GM12878 (cell line): Measurements from ENCODE around the gene LRRC2. TPM values are rescaled to one million over a fixed set of nuclear protein-coding genes. Genes with fewer than 3 reads are reported as not detected.

ENCODE experiments used
- ATAC-seq: fragments of 200-7000 bp; cut with Tn5 transposase; 3 replicates; pipeline ENCODE4 v1.9.1; 2020; ENCODE audit warnings: mild to moderate bottlenecking, moderate library complexity
- BruUV-seq: library from RNA; stranded (reverse); fragments of 400-500 nt; replicated peaks from 2 replicates; lab custom pipeline; 2021; lab: Mats Ljungman, UMichigan
- CTCF ChIA-PET: fragments of 300-600 bp; sonication (Branson Sonifier 250); formaldehyde crosslinking; extraction: SDS; loops from one replicate; lab custom pipeline; 2021; ENCODE audit warnings: inconsistent platforms; lab: Yijun Ruan, JAX
- POLR2A ChIA-PET: fragments of 350-600 bp; formaldehyde crosslinking; extraction: SDS; loops from one replicate; lab custom pipeline; 2021; ENCODE audit warnings: inconsistent platforms; lab: Charles Lee
- RAD21 ChIA-PET: fragments of 300-600 bp; sonication (Branson Sonifier 250); formaldehyde crosslinking; loops from one replicate; lab custom pipeline; 2023; ENCODE audit warnings: antibody characterized with exemption; ENCODE audit not compliant: unreplicated experiment; lab: Charles Lee
- SMC1A ChIA-PET: fragments of 300-600 bp; sonication (Branson Sonifier 250); formaldehyde crosslinking; loops from one replicate; lab custom pipeline; 2023; ENCODE audit not compliant: unreplicated experiment, uncharacterized antibody; lab: Charles Lee
- DNase-seq: peaks from one replicate; pipeline ENCODE4 v3.0.0-alpha.2; 2011; ENCODE audit warnings: low read depth, low spot score
- FAIRE-seq: peaks from 3 replicates; lab custom pipeline; 2011; peaks lifted over from hg19 to GRCh38; lab: Jason Lieb, UNC
- H2AFZ ChIP-seq: 2 replicates; pipeline ENCODE4 v1.6.0; 2011; ENCODE audit warnings: low read depth, low read length, control low read depth; ENCODE audit not compliant: control insufficient read depth
- H3K27ac ChIP-seq: 2 replicates; pipeline ENCODE4 v1.5.1; 2011; ENCODE audit warnings: control low read depth; ENCODE audit not compliant: control insufficient read depth, insufficient read depth
- H3K27me3 ChIP-seq, 2 experiments: replicated peaks in 1 of 2; 2 replicates each; pipeline versions ENCODE4 v1.6.0 to v1.6.1; 2011; ENCODE audit warnings: low read length in 1 of 2; ENCODE audit not compliant: control insufficient read depth in 2 of 2, insufficient read depth in 2 of 2
- H3K36me3 ChIP-seq, 2 experiments: 2 replicates each; pipeline ENCODE4 v1.5.1; 2011; ENCODE audit warnings: low read length in 1 of 2; ENCODE audit not compliant: control insufficient read depth in 2 of 2, insufficient read depth in 2 of 2
- H3K4me1 ChIP-seq: 2 replicates; pipeline ENCODE4 v1.6.1; 2011; ENCODE audit warnings: mild to moderate bottlenecking, low read length, moderate library complexity, mixed read lengths; ENCODE audit not compliant: control insufficient read depth, insufficient read depth
- H3K4me2 ChIP-seq: 2 replicates; pipeline ENCODE4 v1.6.0; 2011; ENCODE audit warnings: control low read depth; ENCODE audit not compliant: control insufficient read depth, insufficient read depth
- H3K4me3 ChIP-seq: fragments of 200-600 bp; sonication (generic); 2 replicates; pipeline ENCODE4 v1.5.1; 2016
- H3K79me2 ChIP-seq: 2 replicates; pipeline ENCODE4 v1.6.0; 2011; ENCODE audit warnings: low read length; ENCODE audit not compliant: control insufficient read depth, insufficient read depth
- H3K9ac ChIP-seq: 2 replicates; pipeline ENCODE4 v1.8.0; 2011; ENCODE audit warnings: low read length, control low read depth, mixed read lengths; ENCODE audit not compliant: control insufficient read depth, insufficient read depth
- H3K9me3 ChIP-seq: replicated peaks from 3 replicates; pipeline ENCODE4 v1.5.1; 2011; ENCODE audit warnings: mild to moderate bottlenecking, low read length; ENCODE audit not compliant: control insufficient read depth, insufficient read depth
- H4K20me1 ChIP-seq: 2 replicates; pipeline ENCODE4 v1.6.0; 2011; ENCODE audit not compliant: control insufficient read depth, insufficient read depth
- ASH2L ChIP-seq: fragments of 300-600, 200-600 bp; sonication (generic); IDR thresholded peaks from 2 replicates; pipeline ENCODE4 v1.6.1; 2017; ENCODE audit warnings: low read depth, mild to moderate bottlenecking, borderline replicate concordance
- BHLHE40 ChIP-seq, 2 experiments: fragments of 450-650 bp in 1 of 2; IDR thresholded peaks; 2 replicates each; pipeline ENCODE4 v1.6.1; 2011 to 2017; ENCODE audit warnings: low read depth in 2 of 2, borderline replicate concordance in 1 of 2, improper control_type of control experiment in 1 of 2, low read length in 1 of 2, mild to moderate bottlenecking in 1 of 2
- BMI1 ChIP-seq: fragments of 450-650 bp; IDR thresholded peaks from 2 replicates; pipeline ENCODE4 v1.6.1; 2016; ENCODE audit warnings: mild to moderate bottlenecking, moderate library complexity, borderline replicate concordance
- CEBPB ChIP-seq, 2 experiments: fragments of 150-350 bp in 1 of 2; IDR thresholded peaks; 2 replicates each; pipeline ENCODE4 v1.6.1; 2012 to 2014; ENCODE audit warnings: low read depth in 2 of 2, low read length in 2 of 2, borderline replicate concordance in 1 of 2, inconsistent platforms in 1 of 2
- CTCF ChIP-seq, 3 experiments: IDR thresholded peaks in 2 of 3; conservative IDR thresholded peaks in 1 of 3; 2 replicates each; pipeline ENCODE4 v1.5.1; 2011; ENCODE audit warnings: low read depth in 3 of 3, low read length in 3 of 3, mild to moderate bottlenecking in 3 of 3, control low read depth in 2 of 3, moderate library complexity in 2 of 3, inconsistent platforms in 1 of 3, mixed read lengths in 1 of 3; ENCODE audit not compliant: control insufficient read depth in 2 of 3, insufficient read depth in 1 of 3; ENCODE audit errors: extremely low read depth in 1 of 3
- E2F8 ChIP-seq: fragments of 450-650 bp; IDR thresholded peaks from 2 replicates; pipeline ENCODE4 v1.6.1; 2018; ENCODE audit warnings: mild to moderate bottlenecking, low read depth, moderate library complexity; ENCODE audit not compliant: partially characterized antibody
- E4F1 ChIP-seq: fragments of 450-650 bp; IDR thresholded peaks from 2 replicates; pipeline ENCODE4 v1.6.1; 2018; ENCODE audit warnings: borderline replicate concordance, mild to moderate bottlenecking; ENCODE audit not compliant: partially characterized antibody
- KLF5 ChIP-seq: fragments of 450-650 bp; IDR thresholded peaks from 2 replicates; pipeline ENCODE4 v1.6.1; 2014; ENCODE audit warnings: mild to moderate bottlenecking; ENCODE audit not compliant: partially characterized antibody
- MXI1 ChIP-seq: fragments of 150-350 bp; IDR thresholded peaks from 2 replicates; pipeline ENCODE4 v1.6.1; 2011; ENCODE audit warnings: low read depth, mild to moderate bottlenecking, inconsistent platforms, low read length, improper control_type of control experiment
- SPI1 ChIP-seq: IDR thresholded peaks from 2 replicates; pipeline ENCODE4 v1.6.1; 2011; ENCODE audit warnings: low read depth, mild to moderate bottlenecking, low read length, moderate library complexity, borderline replicate concordance; ENCODE audit not compliant: insufficient read depth
- ZNF687 ChIP-seq: fragments of 450-650 bp; IDR thresholded peaks from 2 replicates; pipeline ENCODE4 v1.6.1; 2017; ENCODE audit warnings: mild to moderate bottlenecking, moderate library complexity
- WGBS: methylation state at CpG from one replicate; pipeline ENCODE4 v1.1.6; 2016; ENCODE audit warnings: low lambda C conversion rate; ENCODE audit not compliant: insufficient replicate concordance, insufficient coverage; ENCODE audit errors: missing lambda C conversion rate; 5-methylcytosine and 5-hydroxymethylcytosine counted together
- in situ Hi-C: fragments of 300-500 bp; cut with MboI; formaldehyde crosslinking; loops from 9 replicates; pipeline ENCODE4 v1.14.3; 2018; ENCODE audit warnings: mixed read lengths
- intact Hi-C: fragments of 100-400 bp; cut with micrococcal nuclease; formaldehyde crosslinking; loops from one replicate; pipeline ENCODE4 v1.14.2; 2022; ENCODE audit not compliant: unreplicated experiment
- polyA plus RNA-seq, 11 experiments: library from polyadenylated mRNA; depleted of rRNA in 4 of 11; unstranded in 6 of 11; stranded (reverse) in 5 of 11; fragments of >200 nt; fragmentation: Nextera tagmentation in 4 of 11; fragmentation: Illumina TruSeq in 1 of 11; extraction: Ambion mirVana in 4 of 11; extraction: Trizol in 1 of 11; gene quantifications; 1 replicate in 1 of 11; 2 replicates in 10 of 11; pipeline versions ENCODE4 v1.2.1 to v1.2.3, GENCODE V29; 2011 to 2016; ENCODE audit warnings: inconsistent platforms in 2 of 11, missing spikeins in 2 of 11, low read depth in 1 of 11
- total RNA-seq, 4 experiments: library from RNA; depleted of rRNA in 3 of 4; stranded (reverse); fragments of >200 nt in 3 of 4; fragmentation: Illumina TruSeq in 1 of 4; extraction: Trizol in 1 of 4; gene quantifications; 2 replicates each; pipeline versions ENCODE4 v1.2.1 to v1.2.3, GENCODE V29; 2013 to 2021

The LRRC2 gene
- total and polyA plus RNA-seq, 10 of the 15 experiments (the other 5 are each of a cell fraction or from before 2014, with no cell fraction given), result not detected

GRCh38 chr3:46485779-46486175 is 80.3 kb downstream of the LRRC2 start:
- Histone ChIP-seq H3K4me2 (no peak overlapping the region), H3K9me3 (no peaks in the 10 kb centered on the region), H3K4me3 (no peak overlapping the region), H3K79me2 (no peaks in the 10 kb centered on the region), H3K9ac (no peak overlapping the region), H3K27me3 (peaks cover 2 to 4% of the 10 kb centered on the region in 2 experiments), H3K4me1 (peaks cover 5% of the 10 kb centered on the region), H3K27ac (no peak overlapping the region), H2AFZ (no peak overlapping the region), H4K20me1 (no peaks in the 10 kb centered on the region), H3K36me3 (no peaks in the 10 kb centered on the region)
- CTCF ChIA-PET, result interaction anchor here (0.8 to 11.0 kb wide), 3 partner anchors 73 to 185 kb away, joined by 3 to 207 read pairs (median 3); no protein-coding TSS in a partner anchor
- WGBS, result 24% methylated on average over 4 of the region's 4 CpGs
- no TSS peak for BruUV-seq
- SMC1A ChIA-PET, result no interaction called here
- POLR2A ChIA-PET, result no interaction called here
- DNase-seq (no peak), ATAC-seq (no peak), FAIRE-seq (no peak)
- intact Hi-C loops (no loop called here), in situ Hi-C loops (loop anchor here (5.0 kb wide), 2 partner anchors 72 to 142 kb away; no protein-coding TSS in a partner anchor)
- RAD21 ChIA-PET, result no interaction called here
- TF ChIP-seq BHLHE40 (IDR thresholded peaks at IDR 0.05; ENCODE audit: borderline replicate concordance in 1 of 2, low read depth in 2 of 2, low read length in 1 of 2), result no peak
- TF ChIP-seq CEBPB (IDR thresholded peaks at IDR 0.05; ENCODE audit: borderline replicate concordance in 1 of 2, low read depth in 2 of 2, low read length in 2 of 2), result no peak
- no peak for TF ChIP-seq CTCF (IDR thresholded peaks at IDR 0.05 in 2 of 3, conservative IDR thresholded peaks at IDR 0.05 in 1 of 3; ENCODE audit: control insufficient read depth in 2 of 3, extremely low read depth in 1 of 3, insufficient read depth in 1 of 3, low read depth in 3 of 3, low read length in 3 of 3)
- no peak for TF ChIP-seq E2F8
- no peak for TF ChIP-seq ASH2L
- no peak for TF ChIP-seq KLF5
- TF ChIP-seq MXI1, result no peak
- no peak for TF ChIP-seq ZNF687
- TF ChIP-seq E4F1, result no peak
- no peak for TF ChIP-seq BMI1
- TF ChIP-seq SPI1, result no peak
